GM18867 (cell line): ENCODE results near the gene RPL36A.
A peak's percentile ranks its signal among the peaks of the same experiment; 100 is the strongest.

Experiments used
- ATAC-seq: cut with Tn5 transposase; IDR thresholded peaks from one replicate; pipeline ENCODE4 v1.9.1; 2021; ENCODE audit warnings: mild to moderate bottlenecking, moderate library complexity; ENCODE audit not compliant: unreplicated experiment

Gene RPL36A

GRCh38 chrX:101390664-101391525 lies at the start of gene RPL36A:
TSS of gene RPL36A (plus strand) at chrX:101391011. CDS start at chrX:101391044, 33 bp downstream.
- ATAC-seq, result peak; percentile 77

- ATAC-seq, result peak; percentile 10
These were observed 42.9 kb upstream of the RPL36A start for GRCh38 chrX:101347859-101348451.

- peak; percentile 98 for ATAC-seq
These were observed 42.2 kb upstream of the RPL36A start, which contains the start of gene TIMM8A for GRCh38 chrX:101348452-101349192. TSS of gene TIMM8A (minus strand) at chrX:101348742. CDS start at chrX:101348664, 78 bp downstream.

- ATAC-seq, result no peak
These were observed 41.6 kb upstream of the RPL36A start for GRCh38 chrX:101349193-101349562.

GRCh38 chrX:101357166-101357795 lies 33.5 kb upstream of the RPL36A start:
- ATAC-seq, result no peak

- ATAC-seq, result no peak
These were observed 30.8 kb upstream of the RPL36A start for GRCh38 chrX:101359966-101360365.

GRCh38 chrX:101360390-101360789 lies 30.4 kb upstream of the RPL36A start:
- ATAC-seq, result no peak

GRCh38 chrX:101362116-101362515 lies 28.7 kb upstream of the RPL36A start:
- no peak for ATAC-seq

GRCh38 chrX:101362757-101363156 lies 28.1 kb upstream of the RPL36A start:
- no peak for ATAC-seq

- no peak for ATAC-seq
These were observed 25.5 kb upstream of the RPL36A start for GRCh38 chrX:101365301-101365795.

GRCh38 chrX:101368800-101369199 lies 22.0 kb upstream of the RPL36A start:
- no peak for ATAC-seq

GRCh38 chrX:101369687-101370086 lies 21.1 kb upstream of the RPL36A start:
- ATAC-seq, result no peak

GRCh38 chrX:101370888-101371504 lies 19.8 kb upstream of the RPL36A start:
- peak; percentile 52 for ATAC-seq

GRCh38 chrX:101377547-101377946 lies 13.3 kb upstream of the RPL36A start:
- ATAC-seq, result no peak

GRCh38 chrX:101383679-101384205 lies 7.1 kb upstream of the RPL36A start:
- peak; percentile 78 for ATAC-seq

- no peak for ATAC-seq
These were observed 5.7 kb upstream of the RPL36A start for GRCh38 chrX:101385026-101385684.

- peak; percentile 72 for ATAC-seq
These were observed 4.8 kb upstream of the RPL36A start, which contains the start of gene BTK for GRCh38 chrX:101385795-101386541. TSS of gene BTK (minus strand) at chrX:101386191. CDS start at chrX:101375284, 10,907 bp downstream.

GRCh38 chrX:101386542-101386885 lies 4.3 kb upstream of the RPL36A start:
- ATAC-seq, result no peak

- no peak for ATAC-seq
These were observed 2.2 kb upstream of the RPL36A start for GRCh38 chrX:101388604-101389003.
